ENCODE results near the gene ERGIC3. TPM values are rescaled to one million over a fixed set of nuclear protein-coding genes. Genes with fewer than 3 reads are reported as not detected.

The ERGIC3 gene
- polyA plus RNA-seq, 1 of the 3 experiments (the other 2 are of a cell fraction), result 661 TPM

DNA sequence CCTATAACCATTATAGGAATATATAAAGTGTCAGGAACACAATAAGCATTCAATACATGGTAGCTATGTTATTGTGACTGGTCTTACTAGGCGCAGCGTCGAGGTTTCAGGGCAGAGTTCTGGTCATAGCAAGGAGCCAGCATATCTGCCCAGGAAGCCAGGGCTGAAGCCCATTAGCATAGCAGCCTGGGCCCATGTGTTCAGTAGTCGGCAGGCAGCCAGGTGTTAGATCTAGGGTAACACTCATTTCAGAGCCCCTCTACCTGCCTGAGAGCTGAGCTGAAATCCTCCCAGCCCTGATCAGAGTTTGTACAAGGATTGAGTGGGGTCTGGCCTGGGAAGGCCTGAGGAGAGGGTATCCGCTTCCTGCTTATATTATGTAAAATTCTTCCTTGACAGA lies 44.6 kb upstream of the ERGIC3 start:
- H3F3A ChIP-seq (replicated peaks; ENCODE audit: insufficient read depth), result no peaks in the 10 kb centered on the region
- no peak overlapping the region for H3K4me3 ChIP-seq (ENCODE audit: low read depth in 2 of 2, low read length in 1 of 2)
- no peak overlapping the region for H3K27ac ChIP-seq (ENCODE audit: low read depth in 2 of 2, low read length in 1 of 2)
- H3K36me3 ChIP-seq (replicated peaks in 1 of 2; ENCODE audit: control insufficient read depth in 1 of 2, insufficient read depth in 2 of 2, low read length in 1 of 2), result peaks cover 39 to 72% of the 10 kb centered on the region in 2 experiments
- no peaks in the 10 kb centered on the region for H3K27me3 ChIP-seq (ENCODE audit: insufficient read depth)
- no peaks in the 10 kb centered on the region for H3K4me1 ChIP-seq (ENCODE audit: control insufficient read depth in 1 of 2, insufficient read depth in 2 of 2, low read depth in 1 of 2, low read length in 1 of 2)
- no peaks in the 10 kb centered on the region for H3K79me2 ChIP-seq (ENCODE audit: insufficient read depth)
- no peak overlapping the region for H3K9ac ChIP-seq
- no peaks in the 10 kb centered on the region for H3K9me3 ChIP-seq
- TF ChIP-seq FOXJ3 (CRISPR knock-in tag; IDR thresholded peaks at IDR 0.05), result no peak
- no peak for TF ChIP-seq RFX5 (IDR thresholded peaks at IDR 0.05; ENCODE audit: low read length)
- TF ChIP-seq TCF12 (IDR thresholded peaks at IDR 0.05), result no peak
- no peak for TF ChIP-seq SMC3 (IDR thresholded peaks at IDR 0.05; ENCODE audit: low read depth, low read length)
- TF ChIP-seq ELF1 (IDR thresholded peaks at IDR 0.05), result no peak
- TF ChIP-seq, protein P1, sequence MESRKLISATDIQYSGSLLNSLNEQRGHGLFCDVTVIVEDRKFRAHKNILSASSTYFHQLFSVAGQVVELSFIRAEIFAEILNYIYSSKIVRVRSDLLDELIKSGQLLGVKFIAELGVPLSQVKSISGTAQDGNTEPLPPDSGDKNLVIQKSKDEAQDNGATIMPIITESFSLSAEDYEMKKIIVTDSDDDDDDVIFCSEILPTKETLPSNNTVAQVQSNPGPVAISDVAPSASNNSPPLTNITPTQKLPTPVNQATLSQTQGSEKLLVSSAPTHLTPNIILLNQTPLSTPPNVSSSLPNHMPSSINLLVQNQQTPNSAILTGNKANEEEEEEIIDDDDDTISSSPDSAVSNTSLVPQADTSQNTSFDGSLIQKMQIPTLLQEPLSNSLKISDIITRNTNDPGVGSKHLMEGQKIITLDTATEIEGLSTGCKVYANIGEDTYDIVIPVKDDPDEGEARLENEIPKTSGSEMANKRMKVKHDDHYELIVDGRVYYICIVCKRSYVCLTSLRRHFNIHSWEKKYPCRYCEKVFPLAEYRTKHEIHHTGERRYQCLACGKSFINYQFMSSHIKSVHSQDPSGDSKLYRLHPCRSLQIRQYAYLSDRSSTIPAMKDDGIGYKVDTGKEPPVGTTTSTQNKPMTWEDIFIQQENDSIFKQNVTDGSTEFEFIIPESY (IDR thresholded peaks at IDR 0.05; ENCODE audit: borderline replicate concordance, low read depth), result no peak
- TF ChIP-seq, protein P2, sequence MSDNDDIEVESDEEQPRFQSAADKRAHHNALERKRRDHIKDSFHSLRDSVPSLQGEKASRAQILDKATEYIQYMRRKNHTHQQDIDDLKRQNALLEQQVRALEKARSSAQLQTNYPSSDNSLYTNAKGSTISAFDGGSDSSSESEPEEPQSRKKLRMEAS (IDR thresholded peaks at IDR 0.05; ENCODE audit: low read depth), result no peak
- TF ChIP-seq, protein P3, sequence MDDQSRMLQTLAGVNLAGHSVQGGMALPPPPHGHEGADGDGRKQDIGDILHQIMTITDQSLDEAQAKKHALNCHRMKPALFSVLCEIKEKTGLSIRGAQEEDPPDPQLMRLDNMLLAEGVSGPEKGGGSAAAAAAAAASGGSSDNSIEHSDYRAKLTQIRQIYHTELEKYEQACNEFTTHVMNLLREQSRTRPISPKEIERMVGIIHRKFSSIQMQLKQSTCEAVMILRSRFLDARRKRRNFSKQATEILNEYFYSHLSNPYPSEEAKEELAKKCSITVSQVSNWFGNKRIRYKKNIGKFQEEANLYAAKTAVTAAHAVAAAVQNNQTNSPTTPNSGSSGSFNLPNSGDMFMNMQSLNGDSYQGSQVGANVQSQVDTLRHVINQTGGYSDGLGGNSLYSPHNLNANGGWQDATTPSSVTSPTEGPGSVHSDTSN (IDR thresholded peaks at IDR 0.05), result no peak
- 100% methylated on average over 5 of the region's 5 CpGs for WGBS (ENCODE audit: low lambda C conversion rate)
- no peaks in the 10 kb centered on the region for H3K9me2 ChIP-seq
- ChIA-PET CTCF (interaction anchor here (3.2 kb wide), 1 partner anchor 34 kb away, joined by 12 read pairs; no protein-coding TSS in a partner anchor), POLR2A (no interaction called here)
- H2AFZ ChIP-seq (ENCODE audit: low read depth), result no peak overlapping the region
- H4K20me1 ChIP-seq (ENCODE audit: insufficient read depth), result no peaks in the 10 kb centered on the region
- no peak overlapping the region for H3K4me2 ChIP-seq
- DNase-seq, result no peak

DNA sequence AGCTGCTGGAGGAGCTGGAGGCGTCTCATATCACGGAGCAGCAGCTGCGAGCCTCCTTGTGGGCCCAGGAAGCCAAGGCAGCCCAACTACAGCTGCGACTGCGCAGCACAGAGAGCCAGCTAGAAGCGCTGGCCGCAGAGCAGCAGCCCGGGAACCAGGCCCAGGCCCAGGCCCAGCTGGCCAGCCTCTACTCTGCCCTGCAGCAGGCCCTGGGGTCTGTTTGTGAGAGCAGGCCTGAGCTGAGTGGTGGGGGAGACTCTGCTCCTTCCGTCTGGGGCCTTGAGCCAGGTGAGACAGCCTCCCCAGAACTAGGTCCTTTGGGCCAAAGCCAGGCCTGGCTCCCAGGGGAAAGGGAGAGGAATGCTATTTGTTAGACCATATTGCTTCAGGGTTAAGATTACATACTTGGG lies 44.1 kb upstream of the ERGIC3 start:
- H3K9ac ChIP-seq, result no peak overlapping the region
- peaks cover 38 to 77% of the 10 kb centered on the region in 2 experiments for H3K36me3 ChIP-seq (replicated peaks in 1 of 2; ENCODE audit: control insufficient read depth in 1 of 2, insufficient read depth in 2 of 2, low read length in 1 of 2)

More for the DNA sequence above, 44.1 kb upstream of the ERGIC3 start:
- no peaks in the 10 kb centered on the region for H4K20me1 ChIP-seq (ENCODE audit: insufficient read depth)
- no peak for TF ChIP-seq MXI1 (IDR thresholded peaks at IDR 0.05; ENCODE audit: low read depth, low read length)
- no peaks in the 10 kb centered on the region for H3K9me3 ChIP-seq
- no peaks in the 10 kb centered on the region for H3K4me1 ChIP-seq (ENCODE audit: control insufficient read depth in 1 of 2, insufficient read depth in 2 of 2, low read depth in 1 of 2, low read length in 1 of 2)
- ChIA-PET POLR2A (interaction anchor here (0.6 kb wide), 1 partner anchor 9 kb away, joined by 3 read pairs; no protein-coding TSS in a partner anchor), CTCF (interaction anchor here (3.2 kb wide), 1 partner anchor 34 kb away, joined by 12 read pairs; no protein-coding TSS in a partner anchor)
- H3F3A ChIP-seq (replicated peaks; ENCODE audit: insufficient read depth), result no peaks in the 10 kb centered on the region
- DNase-seq, result no peak
- no peaks in the 10 kb centered on the region for H3K9me2 ChIP-seq
- H3K27me3 ChIP-seq (ENCODE audit: insufficient read depth), result no peaks in the 10 kb centered on the region
- no peak overlapping the region for H3K4me3 ChIP-seq (ENCODE audit: low read depth in 2 of 2, low read length in 1 of 2)
- H3K79me2 ChIP-seq (ENCODE audit: insufficient read depth), result no peaks in the 10 kb centered on the region
- WGBS (ENCODE audit: low lambda C conversion rate), result 100% methylated on average over 3 of the region's 9 CpGs
- no peak overlapping the region for H3K27ac ChIP-seq (ENCODE audit: low read depth in 2 of 2, low read length in 1 of 2)
- H2AFZ ChIP-seq (ENCODE audit: low read depth), result no peak overlapping the region
- H3K4me2 ChIP-seq, result no peak overlapping the region
